ENCODE results near the gene FALEC.

GRCh38 chr1:150529017-150529416 is 13.5 kb downstream of the FALEC start:
- TF ChIP-seq CTCF (IDR thresholded peaks at IDR 0.05; ENCODE audit: low read depth, low read length) (no peak), MAX (IDR thresholded peaks at IDR 0.05; ENCODE audit: low read depth, low read length) (no peak), POLR2A (IDR thresholded peaks at IDR 0.05; ENCODE audit: extremely low read depth, insufficient read length) (no peak)

Measured in NB4 (cell line).